Fibroblast of the aortic adventitia (primary cell): Measurements from ENCODE around the gene BSDC1. TPM values are rescaled to one million over a fixed set of nuclear protein-coding genes. Genes with fewer than 3 reads are reported as not detected.

Experiments used
- DNase-seq: peaks from one replicate; pipeline ENCODE4 v3.0.0-alpha.2; 2010; ENCODE audit warnings: low read depth
- H3K4me3 ChIP-seq: 2 replicates; pipeline ENCODE4 v1.5.1; 2011; ENCODE audit warnings: low read depth, mild to moderate bottlenecking, control low read depth, low read length, moderate library complexity
- CTCF ChIP-seq: IDR thresholded peaks from 2 replicates; pipeline ENCODE4 v1.5.1; 2011; ENCODE audit warnings: mild to moderate bottlenecking, low read length, control low read depth, inconsistent platforms; ENCODE audit not compliant: insufficient read depth
- total RNA-seq: library from RNA; depleted of rRNA; stranded (reverse); fragments of >200 nt; gene quantifications from 2 replicates; pipeline ENCODE4 v1.2.3, GENCODE V29; 2012; ENCODE audit warnings: low replicate concordance

The BSDC1 gene
- total RNA-seq, 1 donor, result 47.6 TPM

DNA sequence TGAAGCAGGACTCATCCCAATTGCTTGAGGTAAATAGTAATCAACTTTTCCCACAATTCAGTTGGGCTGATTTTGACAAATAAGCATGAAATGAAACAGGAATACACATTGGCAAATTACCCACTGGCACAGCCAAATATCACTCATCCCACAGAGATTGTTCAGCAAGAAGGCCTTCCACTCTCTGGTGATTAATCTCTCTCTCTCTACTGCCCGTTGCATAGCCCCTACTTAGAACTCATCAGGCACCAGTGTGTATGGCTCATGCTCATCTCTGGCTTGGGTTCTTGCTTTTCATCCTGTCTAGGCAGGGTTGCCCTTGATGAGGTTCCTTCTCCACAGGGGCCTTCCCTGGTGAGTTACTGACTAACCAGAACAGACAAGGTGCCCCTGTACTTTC, 1.1 kb downstream of the BSDC1 start:
- peak overlapping the region; percentile 85 for H3K4me3 ChIP-seq
- TF ChIP-seq CTCF, result no peak
- DNase-seq, result peak; percentile 45

- DNase-seq, result peak; percentile 33
- H3K4me3 ChIP-seq, result no peak overlapping the region
- TF ChIP-seq CTCF, result no peak
These were observed 1.9 kb downstream of the BSDC1 start for GRCh38 chr1:32392325-32392724.

GRCh38 chr1:32390904-32391870, 3.1 kb downstream of the BSDC1 start:
- no peak overlapping the region for H3K4me3 ChIP-seq
- no peak for TF ChIP-seq CTCF
- DNase-seq, result peak; percentile 21

DNA sequence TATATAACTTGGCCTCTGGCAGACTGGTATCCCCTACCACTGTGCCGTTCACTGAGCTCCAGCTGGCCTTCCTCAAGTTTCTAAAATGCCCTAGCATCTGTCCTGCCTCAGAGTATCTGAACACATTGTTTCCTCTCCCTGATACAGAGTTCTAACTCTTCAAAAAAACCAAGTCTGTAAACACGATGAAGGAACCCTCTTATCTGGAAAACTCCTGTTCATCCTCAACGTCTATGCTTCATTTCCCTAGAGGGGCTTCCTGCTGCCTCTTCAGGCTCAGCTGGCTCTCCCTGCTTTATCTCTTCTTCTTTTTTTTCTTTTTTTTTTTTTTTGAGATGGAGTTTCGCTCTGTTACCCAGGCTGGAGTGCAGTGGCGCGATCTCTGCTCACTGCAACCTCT, 5.6 kb downstream of the BSDC1 start:
- H3K4me3 ChIP-seq, result no peak overlapping the region
- no peak for TF ChIP-seq CTCF
- DNase-seq, result no peak

DNA sequence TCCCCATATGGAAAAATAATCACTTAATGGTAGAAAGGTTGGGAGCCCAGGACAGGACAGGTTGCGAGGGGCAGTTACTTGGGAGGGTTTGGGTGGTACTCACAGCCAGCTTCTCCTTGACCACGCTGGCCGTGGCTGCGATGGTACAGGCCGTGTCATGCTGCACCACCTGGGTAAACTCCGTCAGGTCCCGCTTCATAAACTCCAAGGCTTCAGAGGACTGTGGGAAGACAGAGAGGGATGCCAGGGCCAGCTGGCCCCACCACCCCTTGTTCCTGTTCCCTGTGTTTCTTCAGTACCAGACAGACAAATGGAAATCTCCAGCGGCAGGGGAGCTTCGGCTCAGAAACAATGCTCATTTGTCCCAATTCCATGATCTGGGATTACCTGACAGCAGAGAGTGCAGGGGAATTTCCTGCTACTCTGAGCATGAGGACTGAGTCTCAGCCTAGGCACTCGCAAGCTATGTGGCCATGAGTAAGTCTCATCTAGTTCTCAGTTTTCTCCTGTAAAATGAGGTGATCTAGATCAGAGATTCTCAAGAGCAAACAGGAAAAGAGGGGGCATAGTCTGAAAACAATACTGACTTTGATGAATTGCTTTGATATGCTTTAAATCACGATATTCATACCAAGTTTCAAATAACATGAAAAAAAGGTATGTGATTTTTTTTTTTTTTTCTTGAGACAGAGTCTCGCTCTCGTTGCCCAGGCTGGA, 7.4 kb downstream of the BSDC1 start:
- no peak for DNase-seq
- H3K4me3 ChIP-seq, result no peak overlapping the region
- TF ChIP-seq CTCF, result no peak

DNA sequence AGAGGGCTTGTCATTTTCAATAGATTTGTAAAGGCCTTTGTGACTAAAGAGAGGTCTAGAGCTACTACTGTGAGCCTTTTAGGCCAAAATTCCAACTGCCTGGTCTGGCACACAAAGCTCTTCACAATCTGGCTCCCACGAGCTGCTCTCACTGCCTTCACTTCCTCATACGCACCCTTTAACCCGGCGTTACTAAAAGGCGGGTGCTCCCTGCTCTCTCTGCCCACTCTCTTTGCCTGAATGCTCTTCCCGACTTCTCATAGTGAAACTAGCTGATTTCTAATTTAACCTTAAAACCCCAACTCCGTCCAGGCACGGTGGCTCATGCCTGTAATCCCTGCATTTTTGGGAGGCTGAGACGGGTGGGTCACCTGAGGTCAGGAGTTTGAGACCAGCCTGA, 14.2 kb downstream of the BSDC1 start:
- no peak overlapping the region for H3K4me3 ChIP-seq
- no peak for DNase-seq
- no peak for TF ChIP-seq CTCF
